Tongue (tissue), 2 donors: ENCODE data around the gene TBK1. TPM values are rescaled to one million over a fixed set of nuclear protein-coding genes. Genes with fewer than 3 reads are reported as not detected.
A peak's percentile ranks its signal among the peaks of the same experiment; 100 is the strongest.

Source experiments
- DNase-seq: peaks from one replicate; pipeline ENCODE4 v3.0.0-alpha.2; 2015
- total RNA-seq: library from RNA; depleted of rRNA; stranded (reverse); fragments of >200 nt; gene quantifications from one replicate; pipeline ENCODE4 v1.2.3, GENCODE V29; 2014

The TBK1 gene
- total RNA-seq, 1 donor from 2014 or later: 24.7 TPM

GRCh38 chr12:64452559-64453329 is 824 bp downstream of the TBK1 start:
- peak; percentile 47 for DNase-seq

DNA sequence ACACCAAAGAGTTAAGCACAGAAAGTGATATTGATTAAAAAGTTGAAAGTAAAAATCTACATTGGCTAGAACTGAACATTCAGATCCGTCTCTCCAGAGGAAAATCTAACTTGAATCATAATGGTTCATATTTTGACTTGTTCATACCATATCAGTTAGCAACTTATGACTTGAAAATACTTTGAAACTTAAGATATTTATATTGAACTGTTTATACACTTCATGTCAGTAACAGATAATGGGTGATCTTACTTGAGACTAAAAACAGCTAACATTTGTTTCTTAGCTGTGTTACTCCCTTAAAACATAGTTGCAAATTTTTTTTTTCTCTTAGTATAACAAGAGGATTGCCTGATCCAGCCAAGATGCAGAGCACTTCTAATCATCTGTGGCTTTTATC is 3.6 kb downstream of the TBK1 start:
- DNase-seq: no peak

GRCh38 chr12:64456119-64456518 is 4.2 kb downstream of the TBK1 start:
- DNase-seq: no peak

- DNase-seq: no peak
Observed at GRCh38 chr12:64457032-64457431, 5.1 kb downstream of the TBK1 start.

DNA sequence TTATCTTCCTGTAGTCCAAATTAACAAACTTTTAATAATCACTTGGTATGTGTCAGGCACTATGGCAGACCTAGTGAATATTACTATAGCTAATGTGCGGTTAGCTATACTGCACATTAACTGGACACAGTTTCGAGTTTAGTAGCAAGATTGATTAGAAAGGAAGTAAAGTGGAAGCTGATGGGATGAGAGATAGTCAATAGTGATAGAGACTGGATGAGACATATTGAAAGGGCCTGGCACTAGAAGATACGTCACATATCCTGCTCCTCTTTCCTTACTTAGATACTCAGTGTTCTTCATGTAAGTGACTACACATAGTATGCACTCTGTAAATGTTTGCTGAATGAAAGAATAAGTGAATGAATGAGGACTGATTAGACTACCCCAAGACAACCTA is 5.5 kb downstream of the TBK1 start:
- no peak for DNase-seq

GRCh38 chr12:64457923-64458322 is 6.0 kb downstream of the TBK1 start:
- no peak for DNase-seq

GRCh38 chr12:64459394-64459891 is 7.5 kb downstream of the TBK1 start:
- no peak for DNase-seq

DNA sequence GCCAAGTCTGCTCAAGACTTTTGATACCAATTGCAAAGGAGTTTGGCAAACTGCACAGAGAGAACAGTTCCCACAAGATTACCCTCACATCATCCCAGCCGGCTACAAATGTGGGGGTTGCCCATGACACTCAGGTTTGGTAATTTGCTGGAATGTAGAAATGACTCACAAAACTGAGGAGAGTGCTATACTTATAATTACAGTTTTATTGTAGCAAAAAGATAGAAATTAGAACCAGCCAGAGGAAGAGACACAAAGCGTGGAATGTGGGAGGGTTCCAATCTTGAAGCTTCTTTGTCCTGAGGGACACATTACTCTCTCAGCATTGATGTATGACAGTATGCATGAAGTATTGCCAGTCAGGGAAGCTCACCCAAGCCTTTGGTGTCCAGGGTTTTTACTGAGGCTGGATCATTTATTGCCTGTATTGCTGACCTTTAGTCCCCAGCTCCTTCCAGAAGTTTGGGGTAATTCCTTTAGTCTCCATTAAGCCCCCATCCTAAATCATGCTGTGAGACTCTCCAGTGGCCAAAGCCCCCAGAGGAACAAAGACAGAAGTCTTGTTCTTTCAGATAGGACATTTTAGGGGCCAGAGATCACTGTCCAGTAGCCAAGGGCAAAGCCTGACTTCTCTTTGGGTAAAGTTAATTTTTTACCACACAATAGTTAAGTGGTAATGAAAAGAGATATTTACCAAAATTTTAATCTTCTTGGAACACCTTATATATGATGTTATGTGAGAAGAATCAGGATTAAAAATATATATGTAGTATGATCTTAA is 9.9 kb downstream of the TBK1 start:
- no peak for DNase-seq

DNA sequence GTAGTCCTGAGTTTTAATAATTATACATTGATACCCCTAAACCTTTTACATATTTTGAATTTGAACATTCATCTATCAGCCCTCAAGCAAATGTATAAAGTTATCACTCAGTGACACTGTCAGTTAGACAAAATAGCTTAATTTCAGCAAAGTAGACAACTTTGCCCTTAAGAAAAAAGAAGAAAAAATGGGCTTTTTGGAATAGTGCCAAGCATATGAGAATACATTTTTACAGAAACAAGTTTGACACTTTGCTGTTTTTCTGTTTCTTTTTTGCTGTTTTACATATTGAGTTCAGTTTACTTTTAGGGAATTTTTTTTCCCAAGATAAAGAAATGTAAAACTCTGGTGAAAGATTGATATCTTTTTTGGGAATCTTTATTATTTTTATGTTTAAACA is 14.3 kb downstream of the TBK1 start:
- DNase-seq: no peak

DNA sequence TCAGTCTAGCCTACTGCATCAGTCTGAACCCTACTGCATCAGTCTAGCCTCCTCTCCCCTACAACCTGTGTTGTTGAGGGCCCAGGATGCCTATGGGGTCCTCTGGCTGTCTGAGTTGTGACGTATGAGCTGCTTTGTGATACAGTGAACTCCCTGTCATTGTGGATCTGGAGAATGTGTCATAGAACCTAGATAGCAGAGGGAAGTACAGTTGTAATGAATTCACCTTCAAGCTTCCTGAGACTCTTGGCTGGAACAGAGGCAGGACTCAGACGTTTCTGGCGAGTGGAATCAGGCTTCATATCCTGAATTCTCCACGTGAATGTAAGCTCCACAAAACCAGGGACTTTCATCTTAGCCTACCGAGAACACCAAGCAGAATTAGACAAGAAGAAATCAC is 17.0 kb downstream of the TBK1 start:
- no peak for DNase-seq

GRCh38 chr12:64469455-64470142 is 17.7 kb downstream of the TBK1 start:
- DNase-seq: peak; percentile 43

DNA sequence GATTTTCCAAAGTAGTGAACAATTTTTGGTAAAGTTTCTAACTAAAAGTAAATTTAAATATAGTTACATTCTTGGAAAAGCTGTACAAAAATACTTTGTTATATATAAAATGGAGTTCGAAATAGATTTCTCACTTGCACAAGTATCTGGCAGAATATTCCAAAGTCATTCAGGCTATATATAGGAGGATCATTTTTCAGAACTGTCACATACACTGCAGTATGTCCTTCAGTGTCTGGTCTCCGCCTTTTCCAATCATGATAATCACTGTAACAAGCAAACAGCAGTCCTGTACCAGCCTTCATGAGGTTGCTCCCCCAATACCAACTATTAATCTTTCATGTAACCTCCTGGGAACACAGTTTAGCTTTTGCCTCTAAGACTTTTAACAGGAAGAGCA is 18.6 kb downstream of the TBK1 start:
- no peak for DNase-seq

DNA sequence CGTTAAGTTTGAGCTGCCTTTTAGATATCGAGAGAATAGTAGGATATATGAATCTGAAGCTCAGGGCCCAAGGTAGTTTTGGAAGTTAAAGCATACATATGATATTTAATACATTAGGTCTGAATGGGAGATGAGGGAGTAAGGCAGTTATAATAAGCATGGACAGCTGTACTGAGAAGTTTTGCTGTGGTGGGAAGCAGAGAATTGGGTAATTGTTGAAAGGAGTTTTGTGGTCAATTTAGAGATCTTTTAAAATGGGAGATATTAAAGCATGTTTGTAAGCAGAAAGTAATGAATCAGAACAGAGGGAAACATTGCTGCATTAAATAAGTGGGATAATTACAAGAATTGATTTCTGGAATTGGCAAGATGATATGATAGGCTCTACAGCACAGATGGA is 21.3 kb downstream of the TBK1 start:
- no peak for DNase-seq

- no peak for DNase-seq
Observed at GRCh38 chr12:64475518-64475917, 23.6 kb downstream of the TBK1 start.

DNA sequence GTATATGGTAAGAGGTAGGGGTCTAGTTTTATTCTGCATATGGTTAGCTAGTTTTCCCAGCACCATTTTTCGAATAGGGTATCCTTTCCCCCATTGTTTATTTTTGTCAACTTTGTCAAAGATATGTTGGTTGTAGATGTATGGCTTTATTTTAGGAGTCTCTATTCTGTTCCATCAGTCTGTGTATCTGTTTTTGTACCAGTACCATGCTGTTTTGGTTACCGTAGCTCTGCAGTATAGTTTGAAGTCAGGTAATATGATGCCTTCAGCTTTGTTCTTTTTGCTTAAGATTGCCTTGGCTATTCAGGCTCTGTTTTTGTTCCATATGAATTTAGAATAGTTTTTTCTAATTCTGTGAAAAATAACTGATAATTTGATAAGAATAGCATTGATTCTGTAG is 24.9 kb downstream of the TBK1 start:
- DNase-seq: no peak

- DNase-seq: no peak
Observed at GRCh38 chr12:64478661-64479060, 26.7 kb downstream of the TBK1 start.

DNA sequence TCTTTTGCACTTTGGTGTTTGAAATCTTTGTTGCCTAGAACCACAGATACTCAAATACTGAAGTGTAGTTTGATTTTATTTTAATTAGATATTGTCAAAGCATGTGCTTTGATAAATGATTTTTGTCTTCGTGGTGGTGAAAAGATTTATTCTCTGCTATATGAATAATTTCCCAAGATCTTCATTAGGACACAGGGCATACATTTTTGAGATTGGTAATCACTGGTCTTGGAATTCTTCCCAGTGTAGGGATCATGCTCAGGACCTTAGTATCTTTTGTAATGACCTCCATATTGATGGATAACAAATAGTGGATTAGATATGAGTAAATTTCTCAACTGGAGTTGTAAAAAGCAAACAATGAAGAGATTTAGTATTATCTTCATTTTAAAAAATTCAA is 28.2 kb downstream of the TBK1 start:
- DNase-seq: no peak

DNA sequence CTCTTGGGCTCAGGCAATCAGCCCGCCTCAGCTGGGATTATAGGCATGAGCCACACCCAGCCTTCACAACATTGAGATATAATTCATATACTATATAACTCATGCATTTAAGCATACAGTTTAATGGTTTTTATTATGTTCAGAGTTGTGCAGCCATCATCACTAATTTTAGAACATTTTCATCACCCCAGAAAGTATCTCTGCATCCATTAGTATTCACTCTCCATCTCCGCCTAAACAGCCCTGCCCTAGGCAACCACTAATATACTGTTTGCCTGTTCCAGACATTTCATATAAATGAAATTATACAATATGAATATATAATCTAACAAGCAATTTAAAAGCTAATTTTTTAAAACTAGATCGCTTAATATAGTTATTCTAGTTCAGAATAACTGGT is 34.7 kb downstream of the TBK1 start:
- no peak for DNase-seq

DNA sequence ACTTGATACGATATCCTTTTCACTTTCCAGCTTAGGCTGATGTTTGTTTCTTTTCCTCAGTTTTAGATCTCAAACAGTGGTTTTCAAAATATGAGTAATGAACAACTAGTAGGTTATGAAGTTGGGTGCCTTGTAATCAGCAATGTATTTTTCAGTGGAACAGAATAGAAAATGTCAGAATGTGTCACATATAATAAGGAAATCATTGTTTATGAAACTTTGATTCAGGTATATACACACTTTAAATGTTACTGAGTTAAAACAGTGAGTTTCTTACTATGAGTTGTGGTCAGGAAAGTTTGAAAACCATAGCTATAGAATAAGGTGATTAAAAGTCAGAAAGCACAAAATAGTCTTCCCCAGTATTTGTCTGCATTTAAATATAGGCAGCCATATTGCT is 39.8 kb downstream of the TBK1 start:
- DNase-seq: no peak

- no peak for DNase-seq
Observed at GRCh38 chr12:64493513-64493912, 41.6 kb downstream of the TBK1 start.

DNA sequence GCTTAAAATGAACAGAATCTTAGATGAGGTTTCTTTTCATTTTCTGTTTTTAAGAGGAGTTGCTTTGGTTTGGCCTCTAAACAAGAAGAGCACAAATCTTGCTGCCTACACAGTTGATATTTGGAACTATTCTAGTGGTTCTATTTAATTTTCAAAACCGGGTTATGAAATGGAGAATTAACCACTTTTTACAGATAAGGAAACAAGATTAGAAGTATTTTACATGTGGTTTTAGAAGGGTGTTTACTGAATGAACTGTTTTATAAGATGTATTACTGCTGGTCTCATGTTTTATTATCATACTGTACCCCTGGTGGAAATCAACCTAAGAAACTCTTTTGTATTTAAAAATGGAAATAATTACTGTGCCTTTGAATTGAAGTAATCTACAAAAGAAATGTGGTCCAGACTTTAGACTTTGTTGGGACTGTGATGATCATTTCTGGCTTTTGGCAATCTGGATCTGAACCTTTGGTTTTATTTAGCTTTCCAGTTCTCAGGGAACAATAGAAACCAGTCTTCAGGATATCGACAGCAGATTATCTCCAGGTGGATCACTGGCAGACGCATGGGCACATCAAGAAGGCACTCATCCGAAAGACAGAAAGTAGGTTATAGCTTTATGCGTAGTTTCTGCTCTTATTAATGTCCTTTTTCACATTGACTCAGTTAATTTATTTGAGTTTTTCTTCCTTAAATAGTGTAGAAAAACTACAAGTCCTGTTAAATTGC is 43.2 kb downstream of the TBK1 start:
- no peak for DNase-seq

- DNase-seq: no peak
Observed at GRCh38 chr12:64496839-64497400, 45.0 kb downstream of the TBK1 start.
